Measurements from ENCODE around the gene AQP12A.
"Not testable (repeated sequence)": the region's sequence is repeated elsewhere in the genome, so short reads cannot be mapped to it uniquely, and the experiment has no call there.

AQP12A gene

DNA sequence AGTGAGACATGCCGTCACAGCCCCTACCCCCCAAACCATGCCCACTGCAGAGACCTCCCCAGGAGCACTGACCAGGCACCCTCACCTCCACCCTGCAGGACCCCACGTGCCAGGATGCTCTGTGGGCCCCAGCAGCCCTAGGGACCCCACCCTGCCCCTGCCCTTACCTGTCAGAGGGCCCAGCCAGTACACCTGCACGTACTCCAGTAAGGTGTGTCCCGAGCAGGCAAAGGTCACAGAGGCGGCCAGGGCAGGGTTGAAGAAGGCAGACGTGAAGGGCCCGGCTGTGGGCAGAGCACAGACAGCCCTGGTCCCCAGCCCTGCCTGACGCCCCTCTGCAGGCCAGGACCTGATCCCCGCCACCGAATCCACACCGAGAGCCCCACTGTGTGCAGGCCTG, 11.5 kb upstream of the AQP12A start:
- not testable (repeated sequence) for H3K4me3 ChIP-seq (replicated peaks; ENCODE audit: low read depth, low read length); H3K36me3 ChIP-seq (ENCODE audit: control insufficient read depth, insufficient read depth, low read length); H3K27me3 ChIP-seq (replicated peaks; ENCODE audit: control insufficient read depth, insufficient read depth, low read length); DNase-seq (ENCODE audit: extremely low read depth, insufficient read length)

DNA sequence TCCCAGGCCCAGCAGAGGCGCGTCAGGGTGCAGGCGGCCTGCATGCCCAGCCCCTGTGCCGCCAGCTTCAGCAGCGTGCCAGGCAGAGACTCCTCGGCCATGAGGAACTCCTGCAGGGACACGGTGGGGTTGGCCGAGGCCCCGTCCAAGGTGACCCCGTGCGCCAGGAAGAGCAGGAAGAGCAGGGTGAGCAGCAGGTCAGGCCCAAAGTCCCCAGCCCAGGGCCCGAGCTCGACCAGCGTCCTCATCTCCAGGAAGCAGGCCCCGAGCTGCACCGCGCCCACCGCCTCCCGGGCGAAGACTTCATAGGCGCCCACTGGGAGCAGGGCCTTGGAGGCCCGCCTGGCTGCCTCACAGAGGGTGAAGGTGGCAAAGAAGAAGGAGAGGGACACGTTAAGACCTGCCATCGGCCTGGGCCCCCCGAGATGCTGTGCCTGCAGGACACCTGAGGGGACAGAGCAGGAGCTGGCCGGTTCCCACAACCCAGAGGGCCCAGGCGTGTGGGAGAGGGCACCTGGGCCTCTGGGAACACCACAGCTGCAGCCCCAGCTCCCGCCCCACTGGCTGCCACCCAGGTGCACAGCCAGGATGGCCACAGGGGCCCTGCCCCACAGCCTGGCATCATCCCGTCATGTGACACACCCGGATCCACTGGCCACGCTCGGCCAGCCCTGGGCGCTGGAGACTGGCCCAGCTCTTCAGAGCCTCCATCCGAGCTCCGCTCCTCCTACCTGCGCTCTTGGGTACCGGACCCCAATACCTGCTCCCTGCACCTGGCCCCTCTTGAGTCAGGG, 9.0 kb upstream of the AQP12A start, which contains the start of gene AQP12B:
AQP12B (minus strand) TSS at position 455 of the 794 bp plus-strand sequence; CDS start at position 407, 48 bp downstream.
- DNase-seq (ENCODE audit: extremely low read depth, insufficient read length); H3K36me3 ChIP-seq (ENCODE audit: control insufficient read depth, insufficient read depth, low read length); H3K4me3 ChIP-seq (replicated peaks; ENCODE audit: low read depth, low read length); H3K27me3 ChIP-seq (replicated peaks; ENCODE audit: control insufficient read depth, insufficient read depth, low read length): not testable (repeated sequence)

DNA sequence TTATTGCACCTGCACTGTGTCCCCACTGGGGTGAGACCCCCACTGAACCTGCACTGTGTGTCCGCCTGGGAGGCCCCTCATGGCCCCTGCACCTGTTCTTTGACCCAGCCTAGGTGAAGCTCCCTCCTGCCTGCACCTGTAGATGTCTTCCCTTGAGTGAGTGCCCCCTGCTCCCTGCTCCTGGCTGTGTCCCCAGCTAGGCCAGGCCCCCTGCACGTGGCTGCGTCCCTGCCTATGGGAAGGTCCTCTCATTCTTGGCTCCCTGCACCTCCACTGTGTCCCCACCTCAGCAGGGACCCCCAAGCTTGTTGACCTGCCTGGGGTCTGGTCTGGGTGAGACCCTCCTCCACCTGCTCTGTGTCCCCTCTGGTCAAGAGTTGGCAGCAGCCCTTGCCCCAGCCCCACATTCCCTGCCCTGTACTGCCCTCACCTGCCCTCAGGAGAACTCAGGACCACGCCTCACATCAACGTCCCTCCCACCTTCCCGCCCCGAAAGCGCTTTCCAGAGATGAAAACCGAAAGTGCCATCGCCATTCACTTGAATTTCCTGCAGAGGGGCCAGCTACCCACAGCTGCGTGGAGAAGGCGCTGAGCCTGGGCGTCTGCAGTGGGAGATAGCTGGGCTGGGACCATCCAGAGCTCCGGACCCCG, 8.2 kb upstream of the AQP12A start:
- H3K27me3 ChIP-seq (replicated peaks; ENCODE audit: control insufficient read depth, insufficient read depth, low read length); H3K4me3 ChIP-seq (replicated peaks; ENCODE audit: low read depth, low read length); H3K36me3 ChIP-seq (ENCODE audit: control insufficient read depth, insufficient read depth, low read length); DNase-seq (ENCODE audit: extremely low read depth, insufficient read length): not testable (repeated sequence)

DNA sequence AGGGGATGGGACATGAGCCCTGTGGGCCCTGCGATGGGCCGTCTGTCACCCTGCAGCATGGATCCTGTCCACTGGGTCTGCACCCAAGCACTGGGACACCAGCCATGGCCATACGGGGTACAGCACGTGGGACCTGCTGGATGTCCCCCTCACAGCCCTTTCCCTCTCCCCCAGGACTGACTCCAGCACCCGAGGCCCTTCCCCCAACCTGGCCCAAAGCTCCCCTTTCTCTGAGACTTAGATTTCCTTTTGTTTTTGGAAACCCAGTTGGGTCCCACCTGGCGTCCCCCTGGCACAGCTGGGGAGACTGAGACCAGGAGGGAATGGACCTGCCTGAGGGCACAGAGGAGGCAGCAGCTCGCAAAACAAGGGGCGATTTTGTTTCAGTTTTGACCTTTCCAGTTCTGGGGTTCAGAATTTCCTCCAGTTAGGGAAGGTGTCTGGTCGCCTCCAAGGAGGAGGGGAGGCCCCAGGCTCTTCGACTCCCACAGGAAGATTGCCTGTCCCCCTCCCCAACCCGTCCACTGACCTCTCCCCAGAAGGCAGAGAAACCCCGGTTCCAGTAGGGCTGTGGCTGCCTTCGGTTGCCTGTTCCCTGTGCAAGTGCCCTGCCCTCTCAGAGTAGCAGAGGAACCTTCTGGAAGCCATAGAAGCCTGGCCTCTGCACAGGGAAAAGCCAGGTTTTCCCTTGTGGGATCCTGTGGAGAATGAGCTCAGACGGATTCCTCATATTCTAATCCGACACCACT, 7.5 kb upstream of the AQP12A start:
- not testable (repeated sequence) for H3K4me3 ChIP-seq (replicated peaks; ENCODE audit: low read depth, low read length); H3K27me3 ChIP-seq (replicated peaks; ENCODE audit: control insufficient read depth, insufficient read depth, low read length); DNase-seq (ENCODE audit: extremely low read depth, insufficient read length); H3K36me3 ChIP-seq (ENCODE audit: control insufficient read depth, insufficient read depth, low read length)

DNA sequence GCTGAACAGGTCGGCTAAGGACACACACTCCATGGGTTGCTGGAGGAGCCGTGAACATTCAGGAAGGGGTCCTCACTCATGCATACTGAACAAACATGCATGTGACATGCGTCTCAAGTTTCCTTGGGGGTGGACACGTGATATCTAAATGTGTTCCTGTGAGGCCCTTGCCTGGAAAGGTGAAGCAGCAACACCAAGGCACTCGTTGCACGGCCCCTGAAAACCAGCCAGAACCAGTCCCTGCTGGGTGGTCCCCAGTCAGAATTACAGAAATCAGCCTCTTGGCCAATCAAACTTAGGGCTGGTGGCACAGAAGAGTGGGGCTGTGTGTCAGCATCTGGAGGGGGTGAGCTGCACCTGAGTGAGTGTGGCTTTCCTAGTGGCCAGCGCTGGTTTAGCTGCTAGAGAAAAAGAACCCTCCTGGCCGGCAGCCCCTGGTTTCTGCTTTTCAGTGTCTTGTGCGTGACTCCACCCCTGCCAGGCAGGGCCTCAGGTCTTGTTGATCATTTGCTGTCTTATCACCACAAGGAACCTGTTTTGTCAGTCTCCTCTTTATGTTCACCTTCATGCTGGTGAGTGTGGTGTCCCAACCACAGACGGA, 5.8 kb upstream of the AQP12A start:
- Histone ChIP-seq H3K27me3 (replicated peaks; ENCODE audit: control insufficient read depth, insufficient read depth, low read length) (no peaks in the 10 kb centered on the region), H3K4me3 (replicated peaks; ENCODE audit: low read depth, low read length) (no peak overlapping the region), H3K36me3 (ENCODE audit: control insufficient read depth, insufficient read depth, low read length) (no peaks in the 10 kb centered on the region)
- no peak for DNase-seq (ENCODE audit: extremely low read depth, insufficient read length)
- TF ChIP-seq, protein P1, sequence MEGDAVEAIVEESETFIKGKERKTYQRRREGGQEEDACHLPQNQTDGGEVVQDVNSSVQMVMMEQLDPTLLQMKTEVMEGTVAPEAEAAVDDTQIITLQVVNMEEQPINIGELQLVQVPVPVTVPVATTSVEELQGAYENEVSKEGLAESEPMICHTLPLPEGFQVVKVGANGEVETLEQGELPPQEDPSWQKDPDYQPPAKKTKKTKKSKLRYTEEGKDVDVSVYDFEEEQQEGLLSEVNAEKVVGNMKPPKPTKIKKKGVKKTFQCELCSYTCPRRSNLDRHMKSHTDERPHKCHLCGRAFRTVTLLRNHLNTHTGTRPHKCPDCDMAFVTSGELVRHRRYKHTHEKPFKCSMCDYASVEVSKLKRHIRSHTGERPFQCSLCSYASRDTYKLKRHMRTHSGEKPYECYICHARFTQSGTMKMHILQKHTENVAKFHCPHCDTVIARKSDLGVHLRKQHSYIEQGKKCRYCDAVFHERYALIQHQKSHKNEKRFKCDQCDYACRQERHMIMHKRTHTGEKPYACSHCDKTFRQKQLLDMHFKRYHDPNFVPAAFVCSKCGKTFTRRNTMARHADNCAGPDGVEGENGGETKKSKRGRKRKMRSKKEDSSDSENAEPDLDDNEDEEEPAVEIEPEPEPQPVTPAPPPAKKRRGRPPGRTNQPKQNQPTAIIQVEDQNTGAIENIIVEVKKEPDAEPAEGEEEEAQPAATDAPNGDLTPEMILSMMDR (IDR thresholded peaks at IDR 0.05; ENCODE audit: insufficient read depth, low read length, poor library complexity, severe bottlenecking), result no peak

DNA sequence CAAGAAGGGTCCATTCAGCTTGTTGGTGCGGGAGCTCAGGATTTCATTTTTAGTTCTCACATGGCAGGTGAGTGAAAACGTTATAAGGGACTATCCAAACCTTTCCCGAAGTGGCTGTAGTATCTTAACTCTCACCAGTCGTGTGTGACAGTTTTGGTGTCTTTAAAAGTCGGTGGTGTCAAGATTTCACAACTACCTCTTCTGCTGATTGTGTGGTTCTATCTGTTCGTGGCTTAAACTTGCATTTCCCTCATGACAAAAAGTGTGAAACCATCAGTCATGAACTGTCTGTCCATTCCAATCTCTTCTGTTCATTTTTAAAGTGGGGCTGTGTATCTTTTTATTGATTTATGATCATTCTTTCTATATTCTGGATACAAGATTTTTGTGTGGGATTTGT, 5.2 kb upstream of the AQP12A start:
- TF ChIP-seq, protein P1 (IDR thresholded peaks at IDR 0.05; ENCODE audit: insufficient read depth, low read length, poor library complexity, severe bottlenecking), result no peak
- DNase-seq (ENCODE audit: extremely low read depth, insufficient read length), result no peak
- H3K36me3 ChIP-seq (ENCODE audit: control insufficient read depth, insufficient read depth, low read length), result no peaks in the 10 kb centered on the region
- no peak overlapping the region for H3K4me3 ChIP-seq (replicated peaks; ENCODE audit: low read depth, low read length)
- no peaks in the 10 kb centered on the region for H3K27me3 ChIP-seq (replicated peaks; ENCODE audit: control insufficient read depth, insufficient read depth, low read length)

DNA sequence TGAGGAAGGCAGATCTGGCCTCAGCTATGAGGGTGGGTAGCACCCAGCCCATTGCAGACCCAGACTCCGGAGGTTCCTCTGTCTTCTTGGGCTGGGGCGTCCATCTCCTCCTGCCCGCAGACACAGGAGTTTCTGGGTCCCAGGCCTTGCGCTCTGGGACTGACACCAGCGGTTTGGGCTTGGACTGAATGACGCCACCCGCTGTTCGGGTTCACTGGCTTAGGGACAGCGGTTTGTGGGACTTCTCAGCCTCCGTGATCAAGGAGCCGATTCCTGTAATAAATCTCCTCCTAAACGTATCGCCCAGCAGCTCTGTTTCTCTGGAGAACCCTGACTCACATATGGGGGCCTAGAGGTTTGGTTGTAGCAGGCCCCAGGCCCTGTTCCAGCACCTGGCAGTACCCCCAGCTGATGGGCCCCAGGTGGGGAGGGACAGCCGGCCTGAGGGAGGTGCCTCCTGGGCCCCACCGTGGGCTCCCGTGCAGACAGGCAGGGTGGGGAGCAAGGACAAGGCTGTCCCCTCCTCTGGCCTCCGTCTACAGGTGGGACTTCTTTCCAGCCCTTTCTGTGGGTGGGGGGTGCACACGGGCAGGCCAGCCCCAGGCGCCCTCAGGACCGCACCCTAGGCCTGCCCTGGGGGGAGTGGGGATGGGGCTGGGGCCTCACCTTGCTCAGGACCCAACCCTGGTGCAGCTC, 4.5 kb upstream of the AQP12A start:
- no peaks in the 10 kb centered on the region for H3K27me3 ChIP-seq (replicated peaks; ENCODE audit: control insufficient read depth, insufficient read depth, low read length)
- no peak for DNase-seq (ENCODE audit: extremely low read depth, insufficient read length)
- H3K4me3 ChIP-seq (replicated peaks; ENCODE audit: low read depth, low read length), result no peak overlapping the region
- TF ChIP-seq, protein P1 (IDR thresholded peaks at IDR 0.05; ENCODE audit: insufficient read depth, low read length, poor library complexity, severe bottlenecking), result no peak
- H3K36me3 ChIP-seq (ENCODE audit: control insufficient read depth, insufficient read depth, low read length), result no peaks in the 10 kb centered on the region

All from GM06990 (cell line).